ENCODE results near the gene PTPRM. TPM values are rescaled to one million over a fixed set of nuclear protein-coding genes. Genes with fewer than 3 reads are reported as not detected.

PTPRM gene
- total and polyA plus RNA-seq, 2 experiments from 2014 or later, result 1.6 to 5.3 TPM

DNA sequence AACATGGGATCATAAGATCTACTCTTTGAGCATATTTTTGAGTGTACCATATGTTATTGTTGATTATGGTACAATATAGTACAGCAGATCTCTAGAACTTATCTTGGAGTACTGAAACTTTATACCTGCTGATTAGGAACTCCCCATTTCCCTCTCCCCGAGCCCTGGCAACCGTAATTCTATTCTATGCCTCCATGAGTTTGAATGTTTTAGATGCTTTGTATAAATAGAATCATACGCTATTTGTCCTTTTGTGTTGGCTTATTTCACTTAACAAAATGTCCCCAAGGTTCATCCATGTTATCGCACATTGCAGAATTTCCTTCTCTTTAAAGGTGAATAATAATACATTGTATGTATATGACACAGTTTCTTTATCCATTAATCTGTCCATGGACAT lies 117.2 kb downstream of the PTPRM start:
- peaks cover 6% of the 10 kb centered on the region; the same call in 1 of the 2 replicates for H3K4me1 ChIP-seq (ENCODE audit: insufficient read depth)
- no peak overlapping the region for H3K4me2 ChIP-seq
- H2AFZ ChIP-seq, result no peak overlapping the region
- H3K36me3 Mint-ChIP-seq (ENCODE audit: low read depth), result no peaks in the 10 kb centered on the region
- no peak overlapping the region for H3K27ac Mint-ChIP-seq
- peaks cover 2% of the 10 kb centered on the region for H3K27me3 Mint-ChIP-seq (ENCODE audit: insufficient read depth, low read depth, poor library complexity)
- no peaks in the 10 kb centered on the region for H3K9me3 Mint-ChIP-seq
- H3K4me3 Mint-ChIP-seq, result no peak overlapping the region
- no peaks in the 10 kb centered on the region for H3K79me2 ChIP-seq (replicated peaks; ENCODE audit: insufficient read depth)
- peaks cover 3% of the 10 kb centered on the region; the same call in 1 of the 2 replicates for H3K9me2 ChIP-seq (ENCODE audit: insufficient read depth)
- H3K36me3 ChIP-seq (ENCODE audit: insufficient read depth), result no peaks in the 10 kb centered on the region
- no peak overlapping the region for H3K27ac ChIP-seq (ENCODE audit: low read depth)
- H3K4me1 Mint-ChIP-seq, result peaks cover 22% of the 10 kb centered on the region
- DNase-seq (ENCODE audit: low spot score) (no peak), ATAC-seq (no peak)
- H3K27me3 ChIP-seq (ENCODE audit: insufficient read depth), result no peaks in the 10 kb centered on the region
- H3F3A ChIP-seq (replicated peaks; ENCODE audit: low read depth), result no peaks in the 10 kb centered on the region
- no peaks in the 10 kb centered on the region for H4K20me1 ChIP-seq (replicated peaks; ENCODE audit: insufficient read depth)
- TF ChIP-seq EZH2phosphoT487 (IDR thresholded peaks at IDR 0.05; ENCODE audit: unreplicated experiment) (no peak), NANOG (IDR thresholded peaks at IDR 0.05; ENCODE audit: borderline replicate concordance) (no peak), ZNF331 (CRISPR knock-in tag; IDR thresholded peaks at IDR 0.05; ENCODE audit: low read depth) (no peak), EZH2 (IDR thresholded peaks at IDR 0.05; ENCODE audit: low read depth, unreplicated experiment) (no peak), STAT1 (IDR thresholded peaks at IDR 0.05; ENCODE audit: unreplicated experiment) (no peak), ZNF114 (CRISPR knock-in tag; IDR thresholded peaks at IDR 0.05) (no peak), JUNB (IDR thresholded peaks at IDR 0.05; ENCODE audit: unreplicated experiment) (no peak), POLR2AphosphoS5 (IDR thresholded peaks at IDR 0.05; ENCODE audit: low read depth) (no peak), CREB1 (CRISPR knock-in tag; IDR thresholded peaks at IDR 0.05; ENCODE audit: low read depth) (no peak)
- TF ChIP-seq, protein P1, sequence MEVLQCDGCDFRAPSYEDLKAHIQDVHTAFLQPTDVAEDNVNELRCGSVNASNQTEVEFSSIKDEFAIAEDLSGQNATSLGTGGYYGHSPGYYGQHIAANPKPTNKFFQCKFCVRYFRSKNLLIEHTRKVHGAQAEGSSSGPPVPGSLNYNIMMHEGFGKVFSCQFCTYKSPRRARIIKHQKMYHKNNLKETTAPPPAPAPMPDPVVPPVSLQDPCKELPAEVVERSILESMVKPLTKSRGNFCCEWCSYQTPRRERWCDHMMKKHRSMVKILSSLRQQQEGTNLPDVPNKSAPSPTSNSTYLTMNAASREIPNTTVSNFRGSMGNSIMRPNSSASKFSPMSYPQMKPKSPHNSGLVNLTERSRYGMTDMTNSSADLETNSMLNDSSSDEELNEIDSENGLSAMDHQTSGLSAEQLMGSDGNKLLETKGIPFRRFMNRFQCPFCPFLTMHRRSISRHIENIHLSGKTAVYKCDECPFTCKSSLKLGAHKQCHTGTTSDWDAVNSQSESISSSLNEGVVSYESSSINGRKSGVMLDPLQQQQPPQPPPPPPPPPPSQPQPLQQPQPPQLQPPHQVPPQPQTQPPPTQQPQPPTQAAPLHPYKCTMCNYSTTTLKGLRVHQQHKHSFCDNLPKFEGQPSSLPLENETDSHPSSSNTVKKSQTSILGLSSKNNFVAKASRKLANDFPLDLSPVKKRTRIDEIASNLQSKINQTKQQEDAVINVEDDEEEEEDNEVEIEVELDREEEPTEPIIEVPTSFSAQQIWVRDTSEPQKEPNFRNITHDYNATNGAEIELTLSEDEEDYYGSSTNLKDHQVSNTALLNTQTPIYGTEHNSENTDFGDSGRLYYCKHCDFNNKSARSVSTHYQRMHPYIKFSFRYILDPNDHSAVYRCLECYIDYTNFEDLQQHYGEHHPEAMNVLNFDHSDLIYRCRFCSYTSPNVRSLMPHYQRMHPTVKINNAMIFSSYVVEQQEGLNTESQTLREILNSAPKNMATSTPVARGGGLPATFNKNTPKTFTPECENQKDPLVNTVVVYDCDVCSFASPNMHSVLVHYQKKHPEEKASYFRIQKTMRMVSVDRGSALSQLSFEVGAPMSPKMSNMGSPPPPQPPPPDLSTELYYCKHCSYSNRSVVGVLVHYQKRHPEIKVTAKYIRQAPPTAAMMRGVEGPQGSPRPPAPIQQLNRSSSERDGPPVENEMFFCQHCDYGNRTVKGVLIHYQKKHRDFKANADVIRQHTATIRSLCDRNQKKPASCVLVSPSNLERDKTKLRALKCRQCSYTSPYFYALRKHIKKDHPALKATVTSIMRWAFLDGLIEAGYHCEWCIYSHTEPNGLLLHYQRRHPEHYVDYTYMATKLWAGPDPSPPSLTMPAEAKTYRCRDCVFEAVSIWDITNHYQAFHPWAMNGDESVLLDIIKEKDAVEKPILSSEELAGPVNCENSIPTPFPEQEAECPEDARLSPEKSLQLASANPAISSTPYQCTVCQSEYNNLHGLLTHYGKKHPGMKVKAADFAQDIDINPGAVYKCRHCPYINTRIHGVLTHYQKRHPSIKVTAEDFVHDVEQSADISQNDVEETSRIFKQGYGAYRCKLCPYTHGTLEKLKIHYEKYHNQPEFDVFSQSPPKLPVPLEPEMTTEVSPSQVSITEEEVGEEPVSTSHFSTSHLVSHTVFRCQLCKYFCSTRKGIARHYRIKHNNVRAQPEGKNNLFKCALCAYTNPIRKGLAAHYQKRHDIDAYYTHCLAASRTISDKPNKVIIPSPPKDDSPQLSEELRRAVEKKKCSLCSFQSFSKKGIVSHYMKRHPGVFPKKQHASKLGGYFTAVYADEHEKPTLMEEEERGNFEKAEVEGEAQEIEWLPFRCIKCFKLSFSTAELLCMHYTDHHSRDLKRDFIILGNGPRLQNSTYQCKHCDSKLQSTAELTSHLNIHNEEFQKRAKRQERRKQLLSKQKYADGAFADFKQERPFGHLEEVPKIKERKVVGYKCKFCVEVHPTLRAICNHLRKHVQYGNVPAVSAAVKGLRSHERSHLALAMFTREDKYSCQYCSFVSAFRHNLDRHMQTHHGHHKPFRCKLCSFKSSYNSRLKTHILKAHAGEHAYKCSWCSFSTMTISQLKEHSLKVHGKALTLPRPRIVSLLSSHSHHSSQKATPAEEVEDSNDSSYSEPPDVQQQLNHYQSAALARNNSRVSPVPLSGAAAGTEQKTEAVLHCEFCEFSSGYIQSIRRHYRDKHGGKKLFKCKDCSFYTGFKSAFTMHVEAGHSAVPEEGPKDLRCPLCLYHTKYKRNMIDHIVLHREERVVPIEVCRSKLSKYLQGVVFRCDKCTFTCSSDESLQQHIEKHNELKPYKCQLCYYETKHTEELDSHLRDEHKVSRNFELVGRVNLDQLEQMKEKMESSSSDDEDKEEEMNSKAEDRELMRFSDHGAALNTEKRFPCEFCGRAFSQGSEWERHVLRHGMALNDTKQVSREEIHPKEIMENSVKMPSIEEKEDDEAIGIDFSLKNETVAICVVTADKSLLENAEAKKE (CRISPR knock-in tag; IDR thresholded peaks at IDR 0.05), result no peak
- TF ChIP-seq, protein P2, sequence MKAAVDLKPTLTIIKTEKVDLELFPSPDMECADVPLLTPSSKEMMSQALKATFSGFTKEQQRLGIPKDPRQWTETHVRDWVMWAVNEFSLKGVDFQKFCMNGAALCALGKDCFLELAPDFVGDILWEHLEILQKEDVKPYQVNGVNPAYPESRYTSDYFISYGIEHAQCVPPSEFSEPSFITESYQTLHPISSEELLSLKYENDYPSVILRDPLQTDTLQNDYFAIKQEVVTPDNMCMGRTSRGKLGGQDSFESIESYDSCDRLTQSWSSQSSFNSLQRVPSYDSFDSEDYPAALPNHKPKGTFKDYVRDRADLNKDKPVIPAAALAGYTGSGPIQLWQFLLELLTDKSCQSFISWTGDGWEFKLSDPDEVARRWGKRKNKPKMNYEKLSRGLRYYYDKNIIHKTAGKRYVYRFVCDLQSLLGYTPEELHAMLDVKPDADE (IDR thresholded peaks at IDR 0.05), result no peak
- TF ChIP-seq, protein P3, sequence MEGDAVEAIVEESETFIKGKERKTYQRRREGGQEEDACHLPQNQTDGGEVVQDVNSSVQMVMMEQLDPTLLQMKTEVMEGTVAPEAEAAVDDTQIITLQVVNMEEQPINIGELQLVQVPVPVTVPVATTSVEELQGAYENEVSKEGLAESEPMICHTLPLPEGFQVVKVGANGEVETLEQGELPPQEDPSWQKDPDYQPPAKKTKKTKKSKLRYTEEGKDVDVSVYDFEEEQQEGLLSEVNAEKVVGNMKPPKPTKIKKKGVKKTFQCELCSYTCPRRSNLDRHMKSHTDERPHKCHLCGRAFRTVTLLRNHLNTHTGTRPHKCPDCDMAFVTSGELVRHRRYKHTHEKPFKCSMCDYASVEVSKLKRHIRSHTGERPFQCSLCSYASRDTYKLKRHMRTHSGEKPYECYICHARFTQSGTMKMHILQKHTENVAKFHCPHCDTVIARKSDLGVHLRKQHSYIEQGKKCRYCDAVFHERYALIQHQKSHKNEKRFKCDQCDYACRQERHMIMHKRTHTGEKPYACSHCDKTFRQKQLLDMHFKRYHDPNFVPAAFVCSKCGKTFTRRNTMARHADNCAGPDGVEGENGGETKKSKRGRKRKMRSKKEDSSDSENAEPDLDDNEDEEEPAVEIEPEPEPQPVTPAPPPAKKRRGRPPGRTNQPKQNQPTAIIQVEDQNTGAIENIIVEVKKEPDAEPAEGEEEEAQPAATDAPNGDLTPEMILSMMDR (conservative IDR thresholded peaks at IDR 0.05; ENCODE audit: low read depth in 2 of 2), result no peak
- TF ChIP-seq, protein P4, sequence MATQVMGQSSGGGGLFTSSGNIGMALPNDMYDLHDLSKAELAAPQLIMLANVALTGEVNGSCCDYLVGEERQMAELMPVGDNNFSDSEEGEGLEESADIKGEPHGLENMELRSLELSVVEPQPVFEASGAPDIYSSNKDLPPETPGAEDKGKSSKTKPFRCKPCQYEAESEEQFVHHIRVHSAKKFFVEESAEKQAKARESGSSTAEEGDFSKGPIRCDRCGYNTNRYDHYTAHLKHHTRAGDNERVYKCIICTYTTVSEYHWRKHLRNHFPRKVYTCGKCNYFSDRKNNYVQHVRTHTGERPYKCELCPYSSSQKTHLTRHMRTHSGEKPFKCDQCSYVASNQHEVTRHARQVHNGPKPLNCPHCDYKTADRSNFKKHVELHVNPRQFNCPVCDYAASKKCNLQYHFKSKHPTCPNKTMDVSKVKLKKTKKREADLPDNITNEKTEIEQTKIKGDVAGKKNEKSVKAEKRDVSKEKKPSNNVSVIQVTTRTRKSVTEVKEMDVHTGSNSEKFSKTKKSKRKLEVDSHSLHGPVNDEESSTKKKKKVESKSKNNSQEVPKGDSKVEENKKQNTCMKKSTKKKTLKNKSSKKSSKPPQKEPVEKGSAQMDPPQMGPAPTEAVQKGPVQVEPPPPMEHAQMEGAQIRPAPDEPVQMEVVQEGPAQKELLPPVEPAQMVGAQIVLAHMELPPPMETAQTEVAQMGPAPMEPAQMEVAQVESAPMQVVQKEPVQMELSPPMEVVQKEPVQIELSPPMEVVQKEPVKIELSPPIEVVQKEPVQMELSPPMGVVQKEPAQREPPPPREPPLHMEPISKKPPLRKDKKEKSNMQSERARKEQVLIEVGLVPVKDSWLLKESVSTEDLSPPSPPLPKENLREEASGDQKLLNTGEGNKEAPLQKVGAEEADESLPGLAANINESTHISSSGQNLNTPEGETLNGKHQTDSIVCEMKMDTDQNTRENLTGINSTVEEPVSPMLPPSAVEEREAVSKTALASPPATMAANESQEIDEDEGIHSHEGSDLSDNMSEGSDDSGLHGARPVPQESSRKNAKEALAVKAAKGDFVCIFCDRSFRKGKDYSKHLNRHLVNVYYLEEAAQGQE (IDR thresholded peaks at IDR 0.05; ENCODE audit: unreplicated experiment), result no peak
- no peak overlapping the region for H3K4me3 ChIP-seq
